Fibroblast of lung (primary cell): Measurements from ENCODE around the gene CFAP161. TPM values are rescaled to one million over a fixed set of nuclear protein-coding genes. Genes with fewer than 3 reads are reported as not detected.

ENCODE experiments used
- DNase-seq, 2 donors: peaks; one replicate each; pipeline versions ENCODE4 v3.0.0 to v3.0.0-alpha.2; 2010; ENCODE audit warnings: low read depth in 2 of 2
- H2AFZ ChIP-seq: 2 replicates; pipeline ENCODE4 v1.5.1; 2012; ENCODE audit warnings: low read length, control low read depth, inconsistent platforms
- H3K27ac ChIP-seq: 2 replicates; pipeline ENCODE4 v1.5.1; 2011; ENCODE audit warnings: low read length, control low read depth; ENCODE audit not compliant: insufficient read depth
- H3K27me3 ChIP-seq: 2 replicates; pipeline ENCODE4 v1.5.1; 2011; ENCODE audit warnings: mild to moderate bottlenecking, low read length; ENCODE audit not compliant: control insufficient read depth, insufficient read depth
- H3K36me3 ChIP-seq: 2 replicates; pipeline ENCODE4 v1.5.1; 2011; ENCODE audit warnings: low read length; ENCODE audit not compliant: control insufficient read depth, insufficient read depth
- H3K4me1 ChIP-seq: 2 replicates; pipeline ENCODE4 v1.5.1; 2011; ENCODE audit warnings: low read length; ENCODE audit not compliant: control insufficient read depth, insufficient read depth; ENCODE audit errors: extremely low read depth
- H3K4me2 ChIP-seq: 2 replicates; pipeline ENCODE4 v1.5.1; 2011; ENCODE audit warnings: low read length, control low read depth; ENCODE audit not compliant: insufficient read depth; ENCODE audit errors: extremely low read depth
- H3K4me3 ChIP-seq, 4 experiments: fragments of 200-600 bp in 1 of 4; sonication (generic) in 1 of 4; replicated peaks in 1 of 4; 2 replicates each; pipeline ENCODE4 v1.5.1; 2011 to 2016; ENCODE audit warnings: low read length in 4 of 4, low read depth in 3 of 4, mild to moderate bottlenecking in 3 of 4, control low read depth in 2 of 4, inconsistent platforms in 1 of 4, mixed read lengths in 1 of 4; ENCODE audit not compliant: insufficient read depth in 1 of 4; ENCODE audit errors: control extremely low read depth in 1 of 4
- H3K79me2 ChIP-seq: 2 replicates; pipeline ENCODE4 v1.5.1; 2012; ENCODE audit warnings: mild to moderate bottlenecking, low read length, inconsistent platforms; ENCODE audit not compliant: control insufficient read depth, insufficient read depth
- H3K9ac ChIP-seq: 2 replicates; pipeline ENCODE4 v1.5.1; 2011; ENCODE audit warnings: mild to moderate bottlenecking, low read length, control low read depth; ENCODE audit not compliant: insufficient read depth
- H3K9me3 ChIP-seq: 2 replicates; pipeline ENCODE4 v1.5.1; 2012; ENCODE audit warnings: low read depth, low read length; ENCODE audit not compliant: control insufficient read depth, insufficient read depth
- H4K20me1 ChIP-seq: 2 replicates; pipeline ENCODE4 v1.5.1; 2011; ENCODE audit warnings: low read length; ENCODE audit not compliant: control insufficient read depth, insufficient read depth; ENCODE audit errors: extremely low read depth
- EZH2 ChIP-seq: IDR thresholded peaks from 2 replicates; pipeline ENCODE4 v1.5.1; 2012; ENCODE audit warnings: low read length, control low read depth, mild to moderate bottlenecking; ENCODE audit errors: missing control alignments
- polyA plus RNA-seq, 2 donors: library from polyadenylated mRNA; depleted of rRNA in 1 of 2; stranded (reverse) in 1 of 2; unstranded in 1 of 2; fragments of >200 nt; gene quantifications; 2 replicates each; pipeline ENCODE4 v1.2.1, GENCODE V29; 2011 to 2012; ENCODE audit warnings: missing spikeins in 1 of 2
- total RNA-seq: library from RNA; depleted of rRNA; stranded (reverse); fragments of >200 nt; gene quantifications from 2 replicates; pipeline ENCODE4 v1.2.1, GENCODE V29; 2014
- TF ChIP-seq, protein P1 (sequence below), 2 donors: IDR thresholded peaks in 1 of 2; conservative IDR thresholded peaks in 1 of 2; 1 replicate in 1 of 2; 2 replicates in 1 of 2; pipeline ENCODE4 v1.5.1; 2011 to 2012; ENCODE audit warnings: low read length in 2 of 2, control low read depth in 1 of 2, inconsistent platforms in 1 of 2, low read depth in 1 of 2, mild to moderate bottlenecking in 1 of 2

The CFAP161 gene
- total and polyA plus RNA-seq, 2 donors (not counting 1 experiment from before 2014, with no cell fraction given), result 0.17 TPM; not detected in 1

DNA sequence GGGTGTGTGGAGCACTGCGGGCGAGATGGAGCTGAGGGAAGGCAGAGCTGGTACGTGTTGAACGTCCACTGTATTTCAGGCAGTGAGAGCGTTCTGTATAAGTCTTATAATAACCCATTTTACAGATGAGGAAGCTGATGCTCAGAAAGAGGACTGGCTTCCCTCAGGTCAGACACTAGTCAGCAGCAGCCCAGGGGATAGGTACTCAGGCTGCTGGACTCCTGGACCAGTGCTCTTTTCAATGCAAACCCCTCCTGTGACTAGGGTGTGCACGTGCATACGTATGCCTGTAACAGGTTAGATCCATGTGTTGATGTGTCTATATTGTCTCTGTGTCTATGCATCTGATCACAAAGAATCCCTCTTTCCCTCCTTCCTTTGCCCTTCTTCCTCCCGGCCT is 54.3 kb downstream of the CFAP161 start:
- Histone ChIP-seq H2AFZ (no peak overlapping the region), H3K9ac (no peak overlapping the region), H3K4me2 (no peak overlapping the region), H3K4me1 (peaks cover 27% of the 10 kb centered on the region), H3K27me3 (no peaks in the 10 kb centered on the region), H3K27ac (no peak overlapping the region), H4K20me1 (no peaks in the 10 kb centered on the region), H3K9me3 (no peaks in the 10 kb centered on the region), H3K4me3 (no peak overlapping the region), H3K79me2 (no peaks in the 10 kb centered on the region), H3K36me3 (no peaks in the 10 kb centered on the region)
- TF ChIP-seq, protein P1, sequence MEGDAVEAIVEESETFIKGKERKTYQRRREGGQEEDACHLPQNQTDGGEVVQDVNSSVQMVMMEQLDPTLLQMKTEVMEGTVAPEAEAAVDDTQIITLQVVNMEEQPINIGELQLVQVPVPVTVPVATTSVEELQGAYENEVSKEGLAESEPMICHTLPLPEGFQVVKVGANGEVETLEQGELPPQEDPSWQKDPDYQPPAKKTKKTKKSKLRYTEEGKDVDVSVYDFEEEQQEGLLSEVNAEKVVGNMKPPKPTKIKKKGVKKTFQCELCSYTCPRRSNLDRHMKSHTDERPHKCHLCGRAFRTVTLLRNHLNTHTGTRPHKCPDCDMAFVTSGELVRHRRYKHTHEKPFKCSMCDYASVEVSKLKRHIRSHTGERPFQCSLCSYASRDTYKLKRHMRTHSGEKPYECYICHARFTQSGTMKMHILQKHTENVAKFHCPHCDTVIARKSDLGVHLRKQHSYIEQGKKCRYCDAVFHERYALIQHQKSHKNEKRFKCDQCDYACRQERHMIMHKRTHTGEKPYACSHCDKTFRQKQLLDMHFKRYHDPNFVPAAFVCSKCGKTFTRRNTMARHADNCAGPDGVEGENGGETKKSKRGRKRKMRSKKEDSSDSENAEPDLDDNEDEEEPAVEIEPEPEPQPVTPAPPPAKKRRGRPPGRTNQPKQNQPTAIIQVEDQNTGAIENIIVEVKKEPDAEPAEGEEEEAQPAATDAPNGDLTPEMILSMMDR (conservative IDR thresholded peaks at IDR 0.05 in 1 of 2, IDR thresholded peaks at IDR 0.05 in 1 of 2; ENCODE audit: low read depth in 1 of 2, low read length in 2 of 2), result no peak
- TF ChIP-seq EZH2, result no peak
- no peak for DNase-seq

- Histone ChIP-seq H3K4me1 (peaks cover 16% of the 10 kb centered on the region), H3K27ac (peak overlapping the region; percentile 93), H3K27me3 (no peaks in the 10 kb centered on the region), H3K36me3 (no peaks in the 10 kb centered on the region), H3K9me3 (no peaks in the 10 kb centered on the region), H3K79me2 (no peaks in the 10 kb centered on the region), H2AFZ (peak overlapping the region; percentile 39), H3K4me2 (peak overlapping the region; percentile 48), H3K9ac (peak overlapping the region; percentile 59), H3K4me3 (peak overlapping the region in 1 of 4 experiments; percentile 2), H4K20me1 (no peaks in the 10 kb centered on the region)
- TF ChIP-seq, protein P1 (conservative IDR thresholded peaks at IDR 0.05 in 1 of 2, IDR thresholded peaks at IDR 0.05 in 1 of 2; ENCODE audit: low read depth in 1 of 2, low read length in 2 of 2), result no peak
- no peak for TF ChIP-seq EZH2
- peak; percentile 89 to 100 for DNase-seq
Observed at GRCh38 chr15:81189583-81190283, 55.7 kb downstream of the CFAP161 start.

- no peaks in the 10 kb centered on the region for H3K79me2 ChIP-seq
- no peaks in the 10 kb centered on the region for H3K36me3 ChIP-seq
- TF ChIP-seq EZH2, result no peak
- no peak overlapping the region for H3K4me2 ChIP-seq
- peak overlapping the region; percentile 93 for H3K27ac ChIP-seq
- H3K4me3 ChIP-seq, result no peak overlapping the region
- no peak overlapping the region for H3K9ac ChIP-seq
- peak in 1 of 2 donors; percentile 45 for DNase-seq
- H4K20me1 ChIP-seq, result no peaks in the 10 kb centered on the region
- H3K4me1 ChIP-seq, result peaks cover 15% of the 10 kb centered on the region
- H3K9me3 ChIP-seq, result no peaks in the 10 kb centered on the region
- no peaks in the 10 kb centered on the region for H3K27me3 ChIP-seq
- no peak overlapping the region for H2AFZ ChIP-seq
Observed at GRCh38 chr15:81190922-81191507, 56.9 kb downstream of the CFAP161 start.
